OCI-LY1 (cell line): ENCODE measurements around the gene KMO.

Experiments
- EZH2 ChIP-seq: fragments of 200-600 bp; sonication (generic), shearing (Covaris generic); IDR thresholded peaks from 2 replicates; pipeline ENCODE4 v1.8.0; 2017; ENCODE audit warnings: borderline replicate concordance, mixed run types, mild to moderate bottlenecking, antibody characterized with exemption, low read length, moderate library complexity, mixed read lengths
- TF ChIP-seq, protein P1 (sequence below): fragments of 200-600 bp; sonication (generic), shearing (Covaris generic); IDR thresholded peaks from 2 replicates; pipeline ENCODE4 v1.5.1; 2017; ENCODE audit warnings: mild to moderate bottlenecking, antibody characterized with exemption, low read length, moderate library complexity, mixed read lengths

GRCh38 chr1:241611063-241611462, 78.9 kb downstream of the KMO start:
- TF ChIP-seq EZH2, result no peak
- TF ChIP-seq, protein P1, sequence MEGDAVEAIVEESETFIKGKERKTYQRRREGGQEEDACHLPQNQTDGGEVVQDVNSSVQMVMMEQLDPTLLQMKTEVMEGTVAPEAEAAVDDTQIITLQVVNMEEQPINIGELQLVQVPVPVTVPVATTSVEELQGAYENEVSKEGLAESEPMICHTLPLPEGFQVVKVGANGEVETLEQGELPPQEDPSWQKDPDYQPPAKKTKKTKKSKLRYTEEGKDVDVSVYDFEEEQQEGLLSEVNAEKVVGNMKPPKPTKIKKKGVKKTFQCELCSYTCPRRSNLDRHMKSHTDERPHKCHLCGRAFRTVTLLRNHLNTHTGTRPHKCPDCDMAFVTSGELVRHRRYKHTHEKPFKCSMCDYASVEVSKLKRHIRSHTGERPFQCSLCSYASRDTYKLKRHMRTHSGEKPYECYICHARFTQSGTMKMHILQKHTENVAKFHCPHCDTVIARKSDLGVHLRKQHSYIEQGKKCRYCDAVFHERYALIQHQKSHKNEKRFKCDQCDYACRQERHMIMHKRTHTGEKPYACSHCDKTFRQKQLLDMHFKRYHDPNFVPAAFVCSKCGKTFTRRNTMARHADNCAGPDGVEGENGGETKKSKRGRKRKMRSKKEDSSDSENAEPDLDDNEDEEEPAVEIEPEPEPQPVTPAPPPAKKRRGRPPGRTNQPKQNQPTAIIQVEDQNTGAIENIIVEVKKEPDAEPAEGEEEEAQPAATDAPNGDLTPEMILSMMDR, result peak; percentile 72
